ENCODE results near the gene HTT-AS.

Gene HTT-AS

GRCh38 chr4:3079694-3080123 is 5.4 kb upstream of the HTT-AS start:
- no peak overlapping the region for H3K4me3 ChIP-seq (replicated peaks in 1 of 2; ENCODE audit: low read depth in 2 of 2, low read length in 2 of 2)
- DNase-seq (ENCODE audit: low read depth in 2 of 2) = no peak
- no peak for TF ChIP-seq CTCF (IDR thresholded peaks at IDR 0.05; ENCODE audit: low read depth, low read length)

- DNase-seq (ENCODE audit: low read depth in 2 of 2) = no peak
- H3K4me3 ChIP-seq (replicated peaks in 1 of 2; ENCODE audit: low read depth in 2 of 2, low read length in 2 of 2) = no peak overlapping the region
- no peak for TF ChIP-seq CTCF (IDR thresholded peaks at IDR 0.05; ENCODE audit: low read depth, low read length)
Measured at GRCh38 chr4:3077796-3078195, 3.5 kb upstream of the HTT-AS start.

GRCh38 chr4:3075652-3075981 is 1.3 kb upstream of the HTT-AS start:
- H3K4me3 ChIP-seq (replicated peaks in 1 of 2; ENCODE audit: low read depth in 2 of 2, low read length in 2 of 2) = peak overlapping the region; percentile 97 to 99
- DNase-seq (ENCODE audit: low read depth in 2 of 2) = no peak
- no peak for TF ChIP-seq CTCF (IDR thresholded peaks at IDR 0.05; ENCODE audit: low read depth, low read length)

GRCh38 chr4:3074846-3075651 is 711 bp upstream of the HTT-AS start:
- no peak for TF ChIP-seq CTCF (IDR thresholded peaks at IDR 0.05; ENCODE audit: low read depth, low read length)
- DNase-seq (ENCODE audit: low read depth in 2 of 2) = peak; percentile 55 to 58

GRCh38 chr4:3073158-3074077 is 920 bp downstream of the HTT-AS start:
- DNase-seq (ENCODE audit: low read depth in 2 of 2) = no peak
- peak overlapping the region; percentile 68 to 69 for H3K4me3 ChIP-seq (replicated peaks in 1 of 2; ENCODE audit: low read depth in 2 of 2, low read length in 2 of 2)
- peak; percentile 25 for TF ChIP-seq CTCF (IDR thresholded peaks at IDR 0.05; ENCODE audit: low read depth, low read length)

More at GRCh38 chr4:3074846-3075651, 711 bp upstream of the HTT-AS start:
- H3K4me3 ChIP-seq (replicated peaks in 1 of 2; ENCODE audit: low read depth in 2 of 2, low read length in 2 of 2) = peak overlapping the region; percentile 97 to 99

GRCh38 chr4:3071811-3072210 is 2.5 kb downstream of the HTT-AS start:
- TF ChIP-seq CTCF (IDR thresholded peaks at IDR 0.05; ENCODE audit: low read depth, low read length) = no peak
- H3K4me3 ChIP-seq (replicated peaks in 1 of 2; ENCODE audit: low read depth in 2 of 2, low read length in 2 of 2) = no peak overlapping the region
- peak in 1 of 2 donors; percentile 47 for DNase-seq (ENCODE audit: low read depth in 2 of 2)

Data from cardiac fibroblast (primary cell).